ENCODE data around the gene DACT1. TPM values are rescaled to one million over a fixed set of nuclear protein-coding genes. Genes with fewer than 3 reads are reported as not detected.

DACT1 gene
- total and polyA plus RNA-seq, 10 of the 15 experiments (the other 5 are each of a cell fraction or from before 2014, with no cell fraction given) = 0.13 to 2.9 (median 0.91) TPM

DNA sequence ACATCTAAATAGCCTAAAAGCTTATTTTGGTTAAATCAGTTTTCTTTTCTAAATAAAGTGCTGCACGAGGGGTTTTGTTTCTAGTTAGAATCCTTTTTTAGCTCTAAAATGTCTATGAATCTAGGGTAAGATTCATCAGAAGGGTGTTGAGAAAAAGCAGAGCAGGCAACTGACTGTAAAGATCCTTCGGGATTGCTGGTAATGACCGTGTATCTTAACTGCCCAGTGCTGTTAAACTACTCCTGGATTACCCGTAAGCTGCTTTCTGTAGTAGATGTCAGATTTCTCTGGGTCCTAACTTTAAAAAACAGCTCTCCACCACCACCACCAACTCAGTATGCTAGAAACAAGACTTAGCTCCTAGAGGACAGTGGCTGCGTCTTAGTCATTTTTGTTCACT is 39.2 kb downstream of the DACT1 start:
- no peaks in the 10 kb centered on the region for H3K36me3 ChIP-seq (ENCODE audit: control insufficient read depth in 2 of 2, insufficient read depth in 2 of 2, low read length in 1 of 2)
- no peaks in the 10 kb centered on the region for H3K9me3 ChIP-seq (replicated peaks; ENCODE audit: control insufficient read depth, insufficient read depth, low read length)
- DNase-seq (ENCODE audit: low read depth, low spot score) (no peak), ATAC-seq (no peak), FAIRE-seq (no peak)
- no peaks in the 10 kb centered on the region for H4K20me1 ChIP-seq (ENCODE audit: control insufficient read depth, insufficient read depth)
- no peak overlapping the region for H3K4me2 ChIP-seq (ENCODE audit: control insufficient read depth, insufficient read depth)
- no peak overlapping the region for H2AFZ ChIP-seq (ENCODE audit: control insufficient read depth, low read depth, low read length)
- no peaks in the 10 kb centered on the region for H3K27me3 ChIP-seq (replicated peaks in 1 of 2; ENCODE audit: control insufficient read depth in 2 of 2, insufficient read depth in 2 of 2, low read length in 1 of 2)
- no peak overlapping the region for H3K9ac ChIP-seq (ENCODE audit: control insufficient read depth, insufficient read depth, low read length)
- H3K79me2 ChIP-seq (ENCODE audit: control insufficient read depth, insufficient read depth, low read length) = no peaks in the 10 kb centered on the region
- ChIA-PET POLR2A (no interaction called here), SMC1A (ENCODE audit: uncharacterized antibody, unreplicated experiment) (interaction anchor here (0.7 to 1.5 kb wide), 2 partner anchors 13 to 33 kb away, joined by 3 read pairs; no protein-coding TSS in a partner anchor), RAD21 (ENCODE audit: unreplicated experiment) (no interaction called here), CTCF (interaction anchor here (1.2 kb wide), 1 partner anchor 17 kb away, joined by 3 read pairs; no protein-coding TSS in a partner anchor)
- no peak overlapping the region for H3K4me3 ChIP-seq
- BruUV-seq (replicated peaks) = no TSS peak
- no peaks in the 10 kb centered on the region for H3K4me1 ChIP-seq (ENCODE audit: control insufficient read depth, insufficient read depth, low read length)
- in situ Hi-C loops (cut with MboI) (no loop called here), intact Hi-C loops (cut with micrococcal nuclease; ENCODE audit: unreplicated experiment) (no loop called here)
- 66% methylated on average over 5 of the region's 5 CpGs for WGBS (ENCODE audit: insufficient coverage, insufficient replicate concordance, low lambda C conversion rate, missing lambda C conversion rate)
- H3K27ac ChIP-seq (ENCODE audit: control insufficient read depth, insufficient read depth) = no peak overlapping the region
- TF ChIP-seq SMARCA5 (IDR thresholded peaks at IDR 0.05) = no peak
- TF ChIP-seq, protein P1, sequence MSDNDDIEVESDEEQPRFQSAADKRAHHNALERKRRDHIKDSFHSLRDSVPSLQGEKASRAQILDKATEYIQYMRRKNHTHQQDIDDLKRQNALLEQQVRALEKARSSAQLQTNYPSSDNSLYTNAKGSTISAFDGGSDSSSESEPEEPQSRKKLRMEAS (IDR thresholded peaks at IDR 0.05; ENCODE audit: low read depth, low read length) = no peak
- no peak for TF ChIP-seq MTA3 (IDR thresholded peaks at IDR 0.05; ENCODE audit: borderline replicate concordance, low read length)
- no peak for TF ChIP-seq JUND (IDR thresholded peaks at IDR 0.05; ENCODE audit: low read depth, low read length)
- TF ChIP-seq, protein P2, sequence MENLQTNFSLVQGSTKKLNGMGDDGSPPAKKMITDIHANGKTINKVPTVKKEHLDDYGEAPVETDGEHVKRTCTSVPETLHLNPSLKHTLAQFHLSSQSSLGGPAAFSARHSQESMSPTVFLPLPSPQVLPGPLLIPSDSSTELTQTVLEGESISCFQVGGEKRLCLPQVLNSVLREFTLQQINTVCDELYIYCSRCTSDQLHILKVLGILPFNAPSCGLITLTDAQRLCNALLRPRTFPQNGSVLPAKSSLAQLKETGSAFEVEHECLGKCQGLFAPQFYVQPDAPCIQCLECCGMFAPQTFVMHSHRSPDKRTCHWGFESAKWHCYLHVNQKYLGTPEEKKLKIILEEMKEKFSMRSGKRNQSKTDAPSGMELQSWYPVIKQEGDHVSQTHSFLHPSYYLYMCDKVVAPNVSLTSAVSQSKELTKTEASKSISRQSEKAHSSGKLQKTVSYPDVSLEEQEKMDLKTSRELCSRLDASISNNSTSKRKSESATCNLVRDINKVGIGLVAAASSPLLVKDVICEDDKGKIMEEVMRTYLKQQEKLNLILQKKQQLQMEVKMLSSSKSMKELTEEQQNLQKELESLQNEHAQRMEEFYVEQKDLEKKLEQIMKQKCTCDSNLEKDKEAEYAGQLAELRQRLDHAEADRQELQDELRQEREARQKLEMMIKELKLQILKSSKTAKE (IDR thresholded peaks at IDR 0.05; ENCODE audit: low read depth, poor library complexity, severe bottlenecking) = no peak
- no peak for TF ChIP-seq RCOR1 (conservative IDR thresholded peaks at IDR 0.05; ENCODE audit: low read depth, low read length)
- TF ChIP-seq, protein P3, sequence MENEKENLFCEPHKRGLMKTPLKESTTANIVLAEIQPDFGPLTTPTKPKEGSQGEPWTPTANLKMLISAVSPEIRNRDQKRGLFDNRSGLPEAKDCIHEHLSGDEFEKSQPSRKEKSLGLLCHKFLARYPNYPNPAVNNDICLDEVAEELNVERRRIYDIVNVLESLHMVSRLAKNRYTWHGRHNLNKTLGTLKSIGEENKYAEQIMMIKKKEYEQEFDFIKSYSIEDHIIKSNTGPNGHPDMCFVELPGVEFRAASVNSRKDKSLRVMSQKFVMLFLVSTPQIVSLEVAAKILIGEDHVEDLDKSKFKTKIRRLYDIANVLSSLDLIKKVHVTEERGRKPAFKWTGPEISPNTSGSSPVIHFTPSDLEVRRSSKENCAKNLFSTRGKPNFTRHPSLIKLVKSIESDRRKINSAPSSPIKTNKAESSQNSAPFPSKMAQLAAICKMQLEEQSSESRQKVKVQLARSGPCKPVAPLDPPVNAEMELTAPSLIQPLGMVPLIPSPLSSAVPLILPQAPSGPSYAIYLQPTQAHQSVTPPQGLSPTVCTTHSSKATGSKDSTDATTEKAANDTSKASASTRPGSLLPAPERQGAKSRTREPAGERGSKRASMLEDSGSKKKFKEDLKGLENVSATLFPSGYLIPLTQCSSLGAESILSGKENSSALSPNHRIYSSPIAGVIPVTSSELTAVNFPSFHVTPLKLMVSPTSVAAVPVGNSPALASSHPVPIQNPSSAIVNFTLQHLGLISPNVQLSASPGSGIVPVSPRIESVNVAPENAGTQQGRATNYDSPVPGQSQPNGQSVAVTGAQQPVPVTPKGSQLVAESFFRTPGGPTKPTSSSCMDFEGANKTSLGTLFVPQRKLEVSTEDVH (IDR thresholded peaks at IDR 0.05; ENCODE audit: low read depth, partially characterized antibody) = no peak
- no peak for TF ChIP-seq CBFB (IDR thresholded peaks at IDR 0.05; ENCODE audit: low read depth)
- no peak for TF ChIP-seq ZBTB33 (IDR thresholded peaks at IDR 0.05)
- TF ChIP-seq USF1 (IDR thresholded peaks at IDR 0.05; ENCODE audit: borderline replicate concordance, extremely low read length, insufficient read depth, low read depth, low read length) = no peak
- TF ChIP-seq NBN (IDR thresholded peaks at IDR 0.05) = no peak
- no peak for TF ChIP-seq BMI1 (IDR thresholded peaks at IDR 0.05; ENCODE audit: borderline replicate concordance)
- no peak for TF ChIP-seq E4F1 (IDR thresholded peaks at IDR 0.05; ENCODE audit: borderline replicate concordance, partially characterized antibody)
- TF ChIP-seq TCF12 (IDR thresholded peaks at IDR 0.05; ENCODE audit: low read depth, low read length) = no peak
